OCI-LY1 (cell line): ENCODE results near the gene OTOG.

Source experiments
- H2AFZ ChIP-seq: fragments of 200-600 bp; sonication (generic), shearing (Covaris generic); 2 replicates; pipeline ENCODE4 v1.6.0; 2014; ENCODE audit warnings: antibody characterized with exemption, mild to moderate bottlenecking, low read length
- H3F3A ChIP-seq: fragments of 200-600 bp; sonication (generic), shearing (Covaris generic); 2 replicates; pipeline ENCODE4 v1.6.0; 2014; ENCODE audit warnings: mild to moderate bottlenecking, antibody characterized with exemption, low read length, moderate library complexity; ENCODE audit not compliant: insufficient read depth
- H3K27ac ChIP-seq: fragments of 200-600 bp; sonication (generic); 2 replicates; pipeline ENCODE4 v1.5.1; 2014; ENCODE audit warnings: low read length, mixed run types, mild to moderate bottlenecking, low read depth; ENCODE audit not compliant: poor library complexity, severe bottlenecking
- H3K27me3 ChIP-seq: fragments of 200-600 bp; sonication (generic); 2 replicates; pipeline ENCODE4 v1.6.0; 2014; ENCODE audit warnings: antibody characterized with exemption, mild to moderate bottlenecking, low read length, moderate library complexity; ENCODE audit not compliant: insufficient read depth
- H3K36me3 ChIP-seq: fragments of 200-600 bp; sonication (generic); 2 replicates; pipeline ENCODE4 v1.6.1; 2014; ENCODE audit warnings: mild to moderate bottlenecking, antibody characterized with exemption, low read length, moderate library complexity, mixed read lengths; ENCODE audit not compliant: insufficient read depth
- H3K4me1 ChIP-seq: fragments of 200-600 bp; sonication (generic); 2 replicates; pipeline ENCODE4 v1.5.1; 2014; ENCODE audit warnings: mild to moderate bottlenecking, low read length, moderate library complexity; ENCODE audit not compliant: insufficient read depth, severe bottlenecking
- H3K4me2 ChIP-seq: fragments of 200-600 bp; sonication (generic), shearing (Covaris generic); 2 replicates; pipeline ENCODE4 v1.6.1; 2014; ENCODE audit warnings: low read length
- H3K4me3 ChIP-seq: fragments of 200-600 bp; sonication (generic); 2 replicates; pipeline ENCODE4 v1.5.1; 2014; ENCODE audit warnings: low read length, low read depth, mild to moderate bottlenecking, mixed read lengths; ENCODE audit not compliant: poor library complexity, severe bottlenecking
- H3K79me2 ChIP-seq: fragments of 200-600 bp; shearing (Covaris generic); 2 replicates; pipeline ENCODE4 v1.6.1; 2016; ENCODE audit warnings: mixed run types, low read length, mixed read lengths; ENCODE audit not compliant: insufficient read depth
- H3K9ac ChIP-seq: fragments of 200-600 bp; sonication (generic), shearing (Covaris generic); 2 replicates; pipeline ENCODE4 v1.6.1; 2014; ENCODE audit warnings: mild to moderate bottlenecking, low read length, mixed read lengths
- H3K9me2 ChIP-seq: fragments of 200-600 bp; sonication (generic), shearing (Covaris generic); 2 replicates; pipeline ENCODE4 v1.6.1; 2014; ENCODE audit warnings: low read depth, mild to moderate bottlenecking, low read length, mixed read lengths
- H3K9me3 ChIP-seq: fragments of 200-600 bp; shearing (Covaris generic); 2 replicates; pipeline ENCODE4 v1.6.1; 2014; ENCODE audit warnings: low read length, mixed read lengths
- H4K20me1 ChIP-seq: fragments of 200-600 bp; sonication (generic), shearing (Covaris generic); 2 replicates; pipeline ENCODE4 v1.6.0; 2016; ENCODE audit warnings: mild to moderate bottlenecking, low read length; ENCODE audit not compliant: insufficient read depth
- EZH2 ChIP-seq: fragments of 200-600 bp; sonication (generic), shearing (Covaris generic); IDR thresholded peaks from 2 replicates; pipeline ENCODE4 v1.8.0; 2017; ENCODE audit warnings: borderline replicate concordance, mixed run types, mild to moderate bottlenecking, antibody characterized with exemption, low read length, moderate library complexity, mixed read lengths
- TF ChIP-seq, protein P1 (sequence below): fragments of 200-600 bp; sonication (generic), shearing (Covaris generic); IDR thresholded peaks from 2 replicates; pipeline ENCODE4 v1.5.1; 2017; ENCODE audit warnings: mild to moderate bottlenecking, antibody characterized with exemption, low read length, moderate library complexity, mixed read lengths

The OTOG gene

DNA sequence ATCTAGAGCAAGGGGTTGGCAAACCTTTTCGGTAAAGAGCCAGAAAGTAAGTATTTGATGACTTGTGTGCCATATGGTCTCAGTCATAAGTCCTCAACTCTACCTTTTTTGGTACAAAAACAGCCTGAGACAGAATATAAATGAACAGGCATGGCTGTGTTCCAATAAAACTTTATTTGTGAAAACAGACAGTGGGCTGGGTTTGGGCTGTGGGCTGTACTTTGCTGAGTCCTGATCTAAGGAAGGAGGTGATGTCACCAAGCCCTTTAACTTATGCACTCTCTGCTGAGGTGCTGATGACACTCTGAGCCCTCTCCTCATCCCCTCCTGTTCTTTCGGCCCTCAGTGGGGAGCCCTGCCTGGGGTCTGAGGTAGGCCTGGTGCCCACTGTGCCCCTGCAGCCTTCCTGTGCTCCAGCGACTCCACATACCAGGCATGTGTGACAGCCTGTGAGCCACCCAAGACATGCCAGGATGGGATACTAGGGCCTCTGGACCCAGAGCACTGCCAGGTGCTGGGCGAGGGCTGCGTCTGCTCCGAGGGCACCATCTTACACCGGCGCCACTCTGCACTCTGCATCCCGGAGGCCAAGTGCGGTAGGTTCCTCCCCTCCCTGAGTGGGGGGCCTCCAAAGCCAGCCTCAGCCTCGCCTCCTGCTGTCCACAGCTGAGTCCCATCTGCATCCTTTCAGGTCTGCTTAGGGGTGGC lies 86.4 kb downstream of the OTOG start:
- Histone ChIP-seq H3K4me2 (no peak overlapping the region), H3K9ac (no peak overlapping the region), H2AFZ (no peak overlapping the region), H3K36me3 (no peaks in the 10 kb centered on the region), H3K27ac (no peak overlapping the region), H3K4me1 (no peaks in the 10 kb centered on the region), H3K9me3 (no peaks in the 10 kb centered on the region), H3K79me2 (no peaks in the 10 kb centered on the region), H3K27me3 (no peaks in the 10 kb centered on the region; the same call in 1 of the 2 replicates), H3K9me2 (no peaks in the 10 kb centered on the region), H4K20me1 (no peaks in the 10 kb centered on the region), H3F3A (no peaks in the 10 kb centered on the region), H3K4me3 (no peak overlapping the region)
- no peak for TF ChIP-seq EZH2
- TF ChIP-seq, protein P1, sequence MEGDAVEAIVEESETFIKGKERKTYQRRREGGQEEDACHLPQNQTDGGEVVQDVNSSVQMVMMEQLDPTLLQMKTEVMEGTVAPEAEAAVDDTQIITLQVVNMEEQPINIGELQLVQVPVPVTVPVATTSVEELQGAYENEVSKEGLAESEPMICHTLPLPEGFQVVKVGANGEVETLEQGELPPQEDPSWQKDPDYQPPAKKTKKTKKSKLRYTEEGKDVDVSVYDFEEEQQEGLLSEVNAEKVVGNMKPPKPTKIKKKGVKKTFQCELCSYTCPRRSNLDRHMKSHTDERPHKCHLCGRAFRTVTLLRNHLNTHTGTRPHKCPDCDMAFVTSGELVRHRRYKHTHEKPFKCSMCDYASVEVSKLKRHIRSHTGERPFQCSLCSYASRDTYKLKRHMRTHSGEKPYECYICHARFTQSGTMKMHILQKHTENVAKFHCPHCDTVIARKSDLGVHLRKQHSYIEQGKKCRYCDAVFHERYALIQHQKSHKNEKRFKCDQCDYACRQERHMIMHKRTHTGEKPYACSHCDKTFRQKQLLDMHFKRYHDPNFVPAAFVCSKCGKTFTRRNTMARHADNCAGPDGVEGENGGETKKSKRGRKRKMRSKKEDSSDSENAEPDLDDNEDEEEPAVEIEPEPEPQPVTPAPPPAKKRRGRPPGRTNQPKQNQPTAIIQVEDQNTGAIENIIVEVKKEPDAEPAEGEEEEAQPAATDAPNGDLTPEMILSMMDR = no peak

DNA sequence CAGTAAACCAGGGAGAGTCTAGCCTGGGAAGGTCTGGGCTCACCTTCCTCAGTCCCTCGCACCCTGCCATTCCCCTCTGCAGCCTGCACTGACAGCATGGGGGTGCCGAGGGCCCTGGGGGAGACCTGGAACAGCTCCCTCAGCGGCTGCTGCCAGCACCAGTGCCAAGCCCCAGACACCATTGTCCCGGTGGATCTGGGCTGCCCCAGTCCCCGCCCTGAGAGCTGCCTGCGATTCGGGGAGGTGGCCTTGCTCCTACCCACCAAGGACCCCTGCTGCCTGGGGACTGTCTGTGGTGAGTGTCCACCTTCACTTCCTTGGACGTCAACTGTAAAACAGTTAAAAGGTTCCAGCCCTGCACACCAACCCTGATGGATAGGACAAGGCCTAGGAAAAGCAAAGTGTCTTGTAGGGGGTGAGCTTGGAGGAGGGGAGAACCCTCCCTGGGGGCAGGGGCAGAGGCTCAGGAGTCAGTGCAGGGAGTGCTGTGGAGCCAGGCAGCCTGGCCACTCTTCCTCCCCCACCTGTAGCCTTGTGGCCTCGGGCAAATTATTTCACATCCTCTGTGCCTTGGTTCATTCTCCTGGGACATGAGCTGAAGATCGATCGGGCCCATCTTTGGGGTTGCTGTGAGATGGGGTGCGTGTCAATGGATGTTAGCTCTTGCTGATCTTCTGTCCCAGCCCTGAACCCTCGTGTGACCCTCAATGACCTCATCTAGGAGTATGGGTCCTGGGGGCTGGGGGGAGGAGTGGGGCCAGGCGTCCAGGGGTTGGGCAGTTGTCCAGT lies 87.1 kb downstream of the OTOG start:
- no peaks in the 10 kb centered on the region for H3K9me2 ChIP-seq
- no peak overlapping the region for H3K4me3 ChIP-seq
- no peaks in the 10 kb centered on the region for H4K20me1 ChIP-seq
- no peaks in the 10 kb centered on the region for H3K4me1 ChIP-seq
- H3K9me3 ChIP-seq = no peaks in the 10 kb centered on the region
- no peak overlapping the region for H2AFZ ChIP-seq
- H3K79me2 ChIP-seq = no peaks in the 10 kb centered on the region
- no peaks in the 10 kb centered on the region for H3K36me3 ChIP-seq
- H3F3A ChIP-seq = no peaks in the 10 kb centered on the region
- H3K27ac ChIP-seq = no peak overlapping the region
- TF ChIP-seq, protein P1 = no peak
- TF ChIP-seq EZH2 = no peak
- no peak overlapping the region for H3K9ac ChIP-seq
- H3K27me3 ChIP-seq = no peaks in the 10 kb centered on the region; the same call in 1 of the 2 replicates
- no peak overlapping the region for H3K4me2 ChIP-seq

DNA sequence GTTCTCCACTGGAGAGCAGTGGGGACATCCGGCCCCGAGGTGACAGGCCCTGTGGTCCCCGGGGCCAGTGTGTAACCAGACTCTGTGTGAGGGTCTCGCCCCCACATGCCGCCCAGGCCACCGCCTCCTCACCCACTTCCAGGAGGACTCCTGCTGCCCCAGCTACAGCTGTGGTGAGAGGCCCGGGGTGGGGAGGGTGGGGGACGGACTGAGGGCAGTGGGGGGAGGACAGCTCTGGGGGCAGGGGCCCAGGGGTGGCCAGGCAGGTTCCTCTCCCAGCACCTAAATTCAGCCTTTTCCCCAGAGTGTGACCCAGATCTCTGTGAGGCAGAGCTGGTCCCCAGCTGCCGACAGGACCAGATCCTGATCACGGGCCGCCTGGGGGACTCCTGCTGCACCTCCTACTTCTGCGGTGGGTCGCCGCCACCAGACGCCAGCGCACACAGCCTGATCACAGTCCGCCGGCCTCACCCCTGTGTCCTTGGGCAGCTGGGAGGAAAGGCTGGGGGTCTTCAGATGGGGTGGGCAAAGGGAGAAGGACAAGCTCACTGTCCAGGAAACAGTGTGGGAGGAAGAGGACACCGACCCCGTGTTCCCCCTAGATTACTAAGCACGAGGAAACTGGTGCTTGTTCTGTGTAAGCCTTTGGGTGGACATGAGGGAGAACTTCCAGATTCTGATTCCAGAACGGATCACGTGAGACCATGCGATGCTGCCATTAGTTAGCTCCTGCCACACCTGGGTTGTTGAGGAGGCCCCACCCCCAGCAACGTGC lies 87.9 kb downstream of the OTOG start:
- no peak for TF ChIP-seq EZH2
- TF ChIP-seq, protein P1 = no peak
- Histone ChIP-seq H3K4me1 (no peaks in the 10 kb centered on the region), H3K36me3 (no peaks in the 10 kb centered on the region), H3K27ac (no peak overlapping the region), H3K4me3 (no peak overlapping the region), H4K20me1 (no peaks in the 10 kb centered on the region), H3K9me2 (no peaks in the 10 kb centered on the region), H3K9me3 (no peaks in the 10 kb centered on the region), H3K4me2 (no peak overlapping the region), H3K27me3 (no peaks in the 10 kb centered on the region; the same call in 1 of the 2 replicates), H3F3A (no peaks in the 10 kb centered on the region), H3K79me2 (no peaks in the 10 kb centered on the region), H3K9ac (no peak overlapping the region), H2AFZ (no peak overlapping the region)
